GM12865 (cell line): ENCODE data around the gene TBC1D10A.
A peak's percentile ranks its signal among the peaks of the same experiment; 100 is the strongest.

Experiments
- DNase-seq: peaks from one replicate; pipeline ENCODE4 v3.0.0; 2010; ENCODE audit warnings: low read depth
- H3K4me3 ChIP-seq: 2 replicates; pipeline ENCODE4 v1.5.1; 2011; ENCODE audit warnings: mild to moderate bottlenecking, low read depth, low read length, control low read depth
- CTCF ChIP-seq: IDR thresholded peaks from 2 replicates; pipeline ENCODE4 v1.5.1; 2011; ENCODE audit warnings: low read length, control low read depth, low read depth, inconsistent platforms; ENCODE audit not compliant: insufficient read depth; ENCODE audit errors: missing control alignments

The TBC1D10A gene

GRCh38 chr22:30270832-30271231, 55.9 kb downstream of the TBC1D10A start:
- H3K4me3 ChIP-seq = no peak overlapping the region
- no peak for TF ChIP-seq CTCF
- DNase-seq = no peak

- no peak for TF ChIP-seq CTCF
- DNase-seq = no peak
- no peak overlapping the region for H3K4me3 ChIP-seq
Observed at GRCh38 chr22:30268331-30268730, 58.4 kb downstream of the TBC1D10A start.

GRCh38 chr22:30267382-30268302, 59.1 kb downstream of the TBC1D10A start:
- H3K4me3 ChIP-seq = peak overlapping the region; percentile 50
- no peak for TF ChIP-seq CTCF
- DNase-seq = no peak

- DNase-seq = peak; percentile 69
- peak within 1 kb of the TSS; percentile 50 for H3K4me3 ChIP-seq
- no peak for TF ChIP-seq CTCF
Observed at GRCh38 chr22:30266445-30267381, 60.0 kb downstream of the TBC1D10A start, which contains the start of gene OSM. Gene OSM (minus strand): TSS chr22:30266851. CDS start chr22:30266799, 52 bp downstream.

- peak; percentile 84 for DNase-seq
- H3K4me3 ChIP-seq = peak overlapping the region; percentile 50
- TF ChIP-seq CTCF = no peak
Observed at GRCh38 chr22:30265823-30266444, 60.8 kb downstream of the TBC1D10A start.

GRCh38 chr22:30265131-30265720, 61.5 kb downstream of the TBC1D10A start:
- DNase-seq = no peak
- H3K4me3 ChIP-seq = no peak overlapping the region
- TF ChIP-seq CTCF = no peak
